Lower lobe of right lung (tissue), 2 donors: ENCODE measurements around the gene LRIG1. TPM values are rescaled to one million over a fixed set of nuclear protein-coding genes. Genes with fewer than 3 reads are reported as not detected.
A peak's percentile ranks its signal among the peaks of the same experiment; 100 is the strongest.

Source experiments
- ATAC-seq, 2 donors: fragments of 200-7000 bp; cut with Tn5 transposase; one replicate each; pipeline ENCODE4 v1.9.1; 2020 to 2022; ENCODE audit warnings: mild to moderate bottlenecking in 2 of 2, moderate library complexity in 2 of 2
- DNase-seq: peaks from one replicate; pipeline ENCODE4 v3.0.0-alpha.2; 2020
- H3K27ac ChIP-seq: fragments of 200-600 bp; one replicate; pipeline ENCODE4 v1.8.0; 2022
- H3K27me3 ChIP-seq: fragments of 200-600 bp; one replicate; pipeline ENCODE4 v1.8.0; 2022; ENCODE audit warnings: low read depth
- H3K36me3 ChIP-seq: fragments of 200-600 bp; one replicate; pipeline ENCODE4 v1.8.0; 2022; ENCODE audit warnings: mild to moderate bottlenecking
- H3K4me1 ChIP-seq: fragments of 200-600 bp; one replicate; pipeline ENCODE4 v1.8.0; 2022
- H3K4me3 ChIP-seq: fragments of 200-600 bp; one replicate; pipeline ENCODE4 v1.8.0; 2022; ENCODE audit warnings: mild to moderate bottlenecking
- H3K9me3 ChIP-seq: fragments of 200-600 bp; one replicate; pipeline ENCODE4 v1.8.0; 2022
- intact Hi-C: fragments of 100-400 bp; cut with DNase I; formaldehyde crosslinking; loops from one replicate; pipeline ENCODE4 v1.11.0; 2022
- total RNA-seq: library from RNA; stranded (reverse); fragmentation: NEBNext Ultra II Directional; extraction: Animal tissue kit (Norgen Biotek cat#: 25700); gene quantifications from one replicate; pipeline ENCODE4 v1.2.1, GENCODE V29; 2021
- TF ChIP-seq, protein P1 (sequence below): fragments of 200-600 bp; IDR thresholded peaks from one replicate; pipeline ENCODE4 v1.8.0; 2022; ENCODE audit warnings: antibody characterized with exemption, mild to moderate bottlenecking
- donor health status: DM: no; HTN: yes; CAD: no; lungs with severe emphysema.

The LRIG1 gene
- total RNA-seq, 1 donor from 2014 or later = 54.2 TPM

DNA sequence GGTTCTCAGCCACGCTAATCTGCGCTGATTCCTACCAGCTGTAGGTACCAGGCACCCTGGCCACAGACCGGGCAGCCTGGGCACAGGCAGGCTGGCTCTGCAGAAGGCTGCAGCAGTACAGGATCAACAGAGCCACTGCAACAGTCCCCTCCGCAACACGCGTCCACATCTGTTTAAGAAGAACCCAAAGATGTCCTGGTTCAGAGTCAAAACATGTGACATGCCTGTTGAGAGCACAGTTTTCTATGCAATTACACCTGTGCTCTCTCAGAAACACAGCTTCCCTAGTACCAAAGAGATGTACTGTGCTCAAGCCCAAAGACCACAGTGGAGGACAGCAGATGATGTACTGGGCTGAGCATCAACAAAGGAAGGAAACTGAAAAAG lies 18.8 kb downstream of the LRIG1 start:
- Histone ChIP-seq H3K27ac (peak overlapping the region; percentile 21), H3K27me3 (no peaks in the 10 kb centered on the region), H3K9me3 (no peaks in the 10 kb centered on the region), H3K36me3 (no peaks in the 10 kb centered on the region), H3K4me1 (peaks cover 89% of the 10 kb centered on the region), H3K4me3 (no peak overlapping the region)
- DNase-seq (no peak), ATAC-seq (no peak)
- TF ChIP-seq, protein P1, sequence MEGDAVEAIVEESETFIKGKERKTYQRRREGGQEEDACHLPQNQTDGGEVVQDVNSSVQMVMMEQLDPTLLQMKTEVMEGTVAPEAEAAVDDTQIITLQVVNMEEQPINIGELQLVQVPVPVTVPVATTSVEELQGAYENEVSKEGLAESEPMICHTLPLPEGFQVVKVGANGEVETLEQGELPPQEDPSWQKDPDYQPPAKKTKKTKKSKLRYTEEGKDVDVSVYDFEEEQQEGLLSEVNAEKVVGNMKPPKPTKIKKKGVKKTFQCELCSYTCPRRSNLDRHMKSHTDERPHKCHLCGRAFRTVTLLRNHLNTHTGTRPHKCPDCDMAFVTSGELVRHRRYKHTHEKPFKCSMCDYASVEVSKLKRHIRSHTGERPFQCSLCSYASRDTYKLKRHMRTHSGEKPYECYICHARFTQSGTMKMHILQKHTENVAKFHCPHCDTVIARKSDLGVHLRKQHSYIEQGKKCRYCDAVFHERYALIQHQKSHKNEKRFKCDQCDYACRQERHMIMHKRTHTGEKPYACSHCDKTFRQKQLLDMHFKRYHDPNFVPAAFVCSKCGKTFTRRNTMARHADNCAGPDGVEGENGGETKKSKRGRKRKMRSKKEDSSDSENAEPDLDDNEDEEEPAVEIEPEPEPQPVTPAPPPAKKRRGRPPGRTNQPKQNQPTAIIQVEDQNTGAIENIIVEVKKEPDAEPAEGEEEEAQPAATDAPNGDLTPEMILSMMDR = no peak
- intact Hi-C loops = no loop called here

DNA sequence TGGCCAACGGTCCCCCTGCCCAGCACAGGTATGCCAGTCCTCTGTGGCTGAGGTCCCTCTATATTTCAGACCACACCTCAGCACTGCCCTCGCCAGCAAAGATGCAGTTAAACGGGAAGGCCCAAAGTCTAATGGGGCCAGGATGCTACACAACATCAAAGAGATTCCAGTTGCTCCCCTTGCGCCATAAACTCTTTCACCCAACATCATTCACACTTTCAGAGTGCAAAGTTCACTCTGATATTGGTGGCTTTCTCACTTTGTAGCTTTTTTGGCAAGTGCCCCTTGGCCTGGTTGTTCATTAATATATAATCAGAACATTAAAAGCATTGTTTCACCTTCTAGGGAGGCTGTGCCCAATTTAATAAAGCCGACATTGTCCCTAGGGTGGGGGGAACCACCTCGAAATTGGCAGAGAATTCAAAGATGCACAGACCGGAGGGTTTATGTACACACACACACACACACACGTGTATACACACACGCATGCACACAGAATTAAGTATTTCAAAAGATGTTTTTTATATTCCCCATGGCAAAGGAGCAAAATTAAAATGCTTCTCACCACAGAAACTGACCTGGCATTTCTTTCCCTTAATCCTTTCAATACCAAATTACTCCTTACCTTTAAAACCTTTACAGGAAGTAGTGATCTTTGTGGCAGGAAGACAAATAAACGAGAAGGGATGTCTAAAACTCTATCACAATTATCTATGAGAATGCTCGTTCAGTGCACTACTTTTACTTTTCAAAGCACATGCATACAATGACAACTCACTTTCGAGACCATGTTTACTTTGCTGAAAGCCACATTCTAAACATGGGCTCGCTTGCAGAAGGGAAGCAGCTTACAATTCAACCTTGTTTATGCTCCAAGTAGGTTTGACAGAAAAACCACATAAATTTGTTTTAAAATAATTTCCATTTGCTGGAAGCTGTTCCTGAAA lies 19.5 kb downstream of the LRIG1 start:
- Histone ChIP-seq H3K27ac (peak overlapping the region; percentile 21), H3K27me3 (no peaks in the 10 kb centered on the region), H3K4me3 (no peak overlapping the region), H3K9me3 (no peaks in the 10 kb centered on the region), H3K4me1 (peaks cover 88% of the 10 kb centered on the region), H3K36me3 (no peaks in the 10 kb centered on the region)
- intact Hi-C loops = no loop called here
- DNase-seq (no peak), ATAC-seq (no peak)
- TF ChIP-seq, protein P1 = no peak

DNA sequence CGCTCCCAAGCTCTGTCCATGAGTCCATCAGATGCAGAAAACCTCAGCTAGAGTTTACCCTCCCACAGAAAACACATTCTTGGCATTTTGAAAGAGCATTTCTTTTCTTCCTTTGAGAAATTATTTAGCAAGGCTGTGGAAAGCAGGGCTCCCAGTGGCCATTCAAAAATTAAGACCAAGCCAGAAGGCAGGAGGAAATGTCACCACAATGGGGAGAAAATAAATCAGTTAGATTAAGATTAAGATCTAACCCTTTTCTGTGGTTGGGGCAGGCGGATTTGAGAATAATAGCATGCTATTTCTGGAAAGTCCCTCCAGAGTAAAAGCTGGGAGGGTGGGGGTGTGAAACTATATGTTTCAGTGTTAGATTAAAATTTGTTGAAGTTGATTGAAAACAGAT lies 20.2 kb downstream of the LRIG1 start:
- no peak overlapping the region for H3K4me3 ChIP-seq
- peaks cover 88% of the 10 kb centered on the region for H3K4me1 ChIP-seq
- no peak overlapping the region for H3K27ac ChIP-seq
- no peaks in the 10 kb centered on the region for H3K36me3 ChIP-seq
- H3K27me3 ChIP-seq = no peaks in the 10 kb centered on the region
- DNase-seq = no peak
- no peak for ATAC-seq
- H3K9me3 ChIP-seq = no peaks in the 10 kb centered on the region
- TF ChIP-seq, protein P1 = no peak
- intact Hi-C loops = no loop called here

DNA sequence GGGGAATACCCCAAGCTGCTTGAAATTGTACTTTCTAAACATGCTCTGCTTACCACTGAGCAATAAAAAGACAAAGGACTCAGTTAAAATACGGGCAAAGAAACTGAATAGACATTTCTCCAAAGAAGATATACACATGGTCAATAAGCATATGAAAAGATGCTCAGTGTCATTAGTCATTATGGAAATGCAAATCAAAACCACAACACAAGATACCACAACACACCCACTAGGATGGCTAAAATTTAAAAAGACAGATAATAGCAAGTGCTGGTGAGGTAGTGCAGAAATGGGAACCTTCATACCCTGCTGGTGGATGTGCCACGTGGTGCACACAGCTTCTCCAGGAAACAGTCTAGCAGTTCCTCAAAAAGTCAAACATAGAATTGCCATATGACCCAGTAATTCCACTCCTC lies 21.3 kb downstream of the LRIG1 start:
- Histone ChIP-seq H3K36me3 (no peaks in the 10 kb centered on the region), H3K4me1 (peaks cover 80% of the 10 kb centered on the region), H3K27me3 (no peaks in the 10 kb centered on the region), H3K9me3 (no peaks in the 10 kb centered on the region), H3K27ac (no peak overlapping the region), H3K4me3 (no peak overlapping the region)
- DNase-seq (no peak), ATAC-seq (no peak)
- TF ChIP-seq, protein P1 = no peak
- intact Hi-C loops = no loop called here

DNA sequence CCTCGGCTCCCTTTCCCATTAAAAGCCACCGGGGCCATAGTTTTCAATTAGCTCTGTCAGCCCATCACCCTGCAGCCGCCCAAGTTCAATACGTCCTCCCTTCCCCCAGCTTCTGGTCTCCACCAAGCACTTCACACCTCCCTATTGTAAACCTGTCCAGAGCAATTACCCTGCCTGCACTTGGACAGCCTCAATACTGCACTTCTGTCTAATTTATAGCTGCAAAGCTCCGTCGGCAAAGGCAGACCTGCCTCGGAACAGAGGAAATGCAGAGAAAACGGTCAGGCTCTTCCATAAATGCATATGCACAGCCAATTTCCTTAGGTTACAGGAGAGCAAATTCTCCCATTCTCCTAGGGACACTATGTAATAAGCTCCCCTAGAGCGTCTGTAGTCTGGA lies 21.9 kb downstream of the LRIG1 start:
- intact Hi-C loops = no loop called here

More for the DNA sequence above, 21.9 kb downstream of the LRIG1 start:
- DNase-seq = no peak
- Histone ChIP-seq H3K27ac (peak overlapping the region; percentile 5), H3K4me1 (peaks cover 77% of the 10 kb centered on the region), H3K27me3 (no peaks in the 10 kb centered on the region), H3K4me3 (no peak overlapping the region), H3K9me3 (no peaks in the 10 kb centered on the region), H3K36me3 (no peaks in the 10 kb centered on the region)
- ATAC-seq = no peak
- TF ChIP-seq, protein P1 = no peak
